Cardiac muscle cell (in vitro differentiated cells and primary cell): ENCODE measurements around the gene TMEM132C. TPM values are rescaled to one million over a fixed set of nuclear protein-coding genes. Genes with fewer than 3 reads are reported as not detected.

Experiments used
- DNase-seq, 2 donors: peaks; one replicate each; pipeline versions ENCODE4 v3.0.0 to v3.0.0-alpha.2; 2010 to 2017; ENCODE audit warnings: low read depth in 1 of 2, low spot score in 1 of 2
- H3K27ac ChIP-seq: fragments of 200-600 bp; sonication (generic); 2 replicates; pipeline ENCODE4 v1.5.1; 2016
- H3K27me3 ChIP-seq: fragments of 200-600 bp; sonication (generic); 2 replicates; pipeline ENCODE4 v1.6.0; 2016; ENCODE audit warnings: control low read depth
- H3K36me3 ChIP-seq: fragments of 200-600 bp; sonication (generic); 2 replicates; pipeline ENCODE4 v1.5.1; 2016; ENCODE audit warnings: control low read depth
- H3K4me1 ChIP-seq: fragments of 200-600 bp; sonication (generic); 2 replicates; pipeline ENCODE4 v1.8.1; 2017; ENCODE audit warnings: low read depth, mild to moderate bottlenecking, mixed run types
- H3K4me3 ChIP-seq: fragments of 200-600 bp; sonication (generic); 2 replicates; pipeline ENCODE4 v1.5.1; 2016; ENCODE audit warnings: mild to moderate bottlenecking
- H3K9me3 ChIP-seq: fragments of 200-600 bp; sonication (generic); 2 replicates; pipeline ENCODE4 v1.5.1; 2017; ENCODE audit warnings: low read depth, mild to moderate bottlenecking, control low read depth
- polyA plus RNA-seq: library from polyadenylated mRNA; unstranded; fragments of >200 nt; fragmentation: Nextera tagmentation; extraction: Ambion mirVana; gene quantifications from 2 replicates; pipeline ENCODE4 v1.2.1, GENCODE V29; 2016
- total RNA-seq: library from RNA; depleted of rRNA; stranded (reverse); fragments of >200 nt; gene quantifications from 2 replicates; pipeline ENCODE4 v1.2.3, GENCODE V29; 2016
- TF ChIP-seq, protein P1 (sequence below): IDR thresholded peaks from 2 replicates; pipeline ENCODE4 v1.5.1; 2012; ENCODE audit warnings: low read depth, mild to moderate bottlenecking, low read length

The TMEM132C gene
- total and polyA plus RNA-seq, 2 experiments from 2014 or later: 1.8 to 2.5 TPM

DNA sequence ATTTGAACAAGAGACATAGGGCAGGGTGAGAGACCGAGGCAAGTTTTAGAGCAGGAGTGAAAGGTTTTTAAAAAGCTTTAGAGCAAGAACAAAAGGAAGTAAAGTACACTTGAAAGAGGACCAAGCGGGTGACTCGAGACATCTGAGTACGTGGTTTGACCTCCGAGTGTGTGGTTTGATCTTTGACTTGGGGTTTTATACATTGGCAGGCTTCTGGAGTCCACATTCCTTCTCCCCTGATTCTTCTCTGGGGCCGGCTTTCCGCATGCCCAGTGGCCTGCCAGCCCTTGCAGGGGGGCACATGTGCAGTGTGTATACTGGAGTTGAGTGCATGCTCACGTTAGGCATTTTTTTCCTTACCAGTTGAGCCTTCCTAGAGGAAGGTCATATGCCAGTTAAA is 460.5 kb downstream of the TMEM132C start:
- no peak for DNase-seq
- Histone ChIP-seq H3K36me3 (no peaks in the 10 kb centered on the region), H3K27me3 (peaks cover 2% of the 10 kb centered on the region), H3K4me1 (no peaks in the 10 kb centered on the region), H3K9me3 (no peaks in the 10 kb centered on the region), H3K4me3 (no peak overlapping the region), H3K27ac (no peak overlapping the region)
- TF ChIP-seq, protein P1, sequence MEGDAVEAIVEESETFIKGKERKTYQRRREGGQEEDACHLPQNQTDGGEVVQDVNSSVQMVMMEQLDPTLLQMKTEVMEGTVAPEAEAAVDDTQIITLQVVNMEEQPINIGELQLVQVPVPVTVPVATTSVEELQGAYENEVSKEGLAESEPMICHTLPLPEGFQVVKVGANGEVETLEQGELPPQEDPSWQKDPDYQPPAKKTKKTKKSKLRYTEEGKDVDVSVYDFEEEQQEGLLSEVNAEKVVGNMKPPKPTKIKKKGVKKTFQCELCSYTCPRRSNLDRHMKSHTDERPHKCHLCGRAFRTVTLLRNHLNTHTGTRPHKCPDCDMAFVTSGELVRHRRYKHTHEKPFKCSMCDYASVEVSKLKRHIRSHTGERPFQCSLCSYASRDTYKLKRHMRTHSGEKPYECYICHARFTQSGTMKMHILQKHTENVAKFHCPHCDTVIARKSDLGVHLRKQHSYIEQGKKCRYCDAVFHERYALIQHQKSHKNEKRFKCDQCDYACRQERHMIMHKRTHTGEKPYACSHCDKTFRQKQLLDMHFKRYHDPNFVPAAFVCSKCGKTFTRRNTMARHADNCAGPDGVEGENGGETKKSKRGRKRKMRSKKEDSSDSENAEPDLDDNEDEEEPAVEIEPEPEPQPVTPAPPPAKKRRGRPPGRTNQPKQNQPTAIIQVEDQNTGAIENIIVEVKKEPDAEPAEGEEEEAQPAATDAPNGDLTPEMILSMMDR: no peak

DNA sequence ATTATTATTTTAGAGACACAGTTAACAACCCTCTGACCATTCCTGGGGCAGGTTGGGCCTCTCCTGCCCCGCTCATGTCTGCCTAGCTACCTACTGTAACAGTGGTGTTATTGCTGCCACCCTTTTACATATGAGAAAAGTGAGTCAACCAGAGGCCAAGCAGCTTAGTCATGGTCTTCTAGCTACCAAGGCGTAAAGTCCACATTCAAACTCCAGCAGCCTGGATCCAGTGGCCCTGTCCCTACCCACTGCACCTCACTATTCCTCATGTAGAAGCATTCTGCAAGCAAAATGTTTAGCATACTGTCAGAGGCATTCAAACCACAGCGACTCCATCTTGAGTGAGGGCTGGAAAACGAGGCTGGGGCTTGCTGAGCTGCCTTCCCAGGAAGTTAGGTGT is 461.0 kb downstream of the TMEM132C start:
- Histone ChIP-seq H3K27ac (no peak overlapping the region), H3K36me3 (no peaks in the 10 kb centered on the region), H3K4me1 (no peaks in the 10 kb centered on the region), H3K9me3 (no peaks in the 10 kb centered on the region), H3K27me3 (peaks cover 4% of the 10 kb centered on the region), H3K4me3 (no peak overlapping the region)
- TF ChIP-seq, protein P1: no peak
- DNase-seq: no peak

DNA sequence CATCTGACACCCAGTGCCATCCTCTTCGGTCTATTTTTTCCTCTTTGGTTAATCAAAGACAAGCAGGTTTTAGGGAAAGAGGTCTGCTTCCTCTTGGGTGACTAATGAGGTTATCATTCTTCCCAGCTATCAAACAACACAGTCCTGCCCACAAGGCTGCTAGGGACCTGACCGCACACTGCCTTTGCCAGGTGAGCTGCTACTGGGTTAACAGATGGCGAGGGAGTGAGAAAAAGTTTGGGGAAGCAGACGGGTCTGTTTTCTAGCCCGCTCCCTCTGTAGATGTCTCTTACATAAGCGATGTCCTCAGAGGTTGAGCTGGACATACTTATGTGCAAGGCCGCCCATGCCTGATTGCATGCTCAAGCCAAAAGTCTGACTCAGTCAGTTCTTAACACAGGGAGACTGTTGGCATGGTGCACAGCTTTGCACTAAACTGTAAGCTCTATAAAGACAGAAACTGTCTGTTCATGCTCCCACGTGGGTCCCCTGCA is 462.7 kb downstream of the TMEM132C start:
- Histone ChIP-seq H3K4me1 (no peaks in the 10 kb centered on the region), H3K27me3 (peaks cover 4% of the 10 kb centered on the region), H3K9me3 (no peaks in the 10 kb centered on the region), H3K36me3 (no peaks in the 10 kb centered on the region), H3K27ac (no peak overlapping the region), H3K4me3 (no peak overlapping the region)
- TF ChIP-seq, protein P1: no peak
- DNase-seq: no peak

DNA sequence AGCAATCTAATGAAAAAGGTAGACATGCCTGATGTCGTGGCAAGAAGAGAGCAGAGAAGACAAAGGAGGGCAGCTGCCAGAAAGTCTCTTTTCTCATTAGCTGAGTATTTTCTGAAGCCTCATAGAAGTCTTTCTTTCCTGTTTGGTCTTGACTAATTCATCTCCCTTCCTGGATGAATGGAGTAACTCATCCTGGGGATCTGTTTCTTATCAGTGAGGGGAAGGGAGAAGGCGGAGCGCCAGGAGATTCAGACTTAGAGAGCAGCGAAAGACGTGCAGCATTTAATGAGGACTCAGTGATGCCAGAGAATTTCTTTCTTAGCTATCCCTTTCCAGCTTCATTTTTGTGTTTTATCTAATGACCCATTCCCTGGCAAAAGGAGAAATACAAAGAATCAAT is 467.4 kb downstream of the TMEM132C start:
- peaks cover 4% of the 10 kb centered on the region for H3K27me3 ChIP-seq
- H3K27ac ChIP-seq: no peak overlapping the region
- TF ChIP-seq, protein P1: no peak
- H3K4me1 ChIP-seq: no peaks in the 10 kb centered on the region
- no peak for DNase-seq
- no peaks in the 10 kb centered on the region for H3K36me3 ChIP-seq
- no peaks in the 10 kb centered on the region for H3K9me3 ChIP-seq
- H3K4me3 ChIP-seq: no peak overlapping the region

DNA sequence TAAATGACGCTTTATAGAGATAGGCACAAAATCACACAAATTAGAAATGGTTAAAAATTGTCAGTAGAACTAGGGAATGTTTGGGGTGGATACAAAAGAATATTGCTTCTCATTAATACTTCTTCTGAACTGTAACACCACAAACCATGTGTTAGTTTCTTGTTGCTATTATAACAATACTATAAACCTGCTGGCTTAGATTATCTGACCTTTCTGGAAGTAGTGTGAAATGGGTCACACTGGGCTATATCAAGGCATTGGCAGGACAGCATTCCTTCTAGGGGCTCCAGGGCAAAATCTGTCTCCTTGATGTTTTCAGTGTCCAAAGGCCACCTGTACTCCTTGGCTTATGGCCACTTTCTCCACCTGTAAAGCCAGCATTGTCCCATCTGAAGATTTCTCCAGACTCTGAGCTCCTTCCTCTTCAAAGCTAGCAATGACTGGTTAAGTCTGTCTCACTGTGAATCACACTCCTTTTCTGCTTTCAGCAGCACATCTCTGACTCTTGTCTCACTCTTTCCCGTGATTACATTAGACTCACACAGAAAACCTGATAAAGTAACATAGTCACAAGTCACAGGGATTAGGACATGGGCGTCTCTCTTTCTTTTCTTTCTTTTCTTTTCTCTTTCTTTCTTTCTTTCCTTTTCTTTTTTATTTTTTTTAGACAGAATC is 470.5 kb downstream of the TMEM132C start:
- Histone ChIP-seq H3K27ac (no peak overlapping the region), H3K4me3 (no peak overlapping the region), H3K27me3 (peaks cover 2% of the 10 kb centered on the region), H3K36me3 (no peaks in the 10 kb centered on the region), H3K9me3 (no peaks in the 10 kb centered on the region), H3K4me1 (no peaks in the 10 kb centered on the region)
- DNase-seq: no peak
- TF ChIP-seq, protein P1: no peak
